ENCODE measurements around the gene CRCP. TPM values are rescaled to one million over a fixed set of nuclear protein-coding genes. Genes with fewer than 3 reads are reported as not detected.
A peak's percentile ranks its signal among the peaks of the same experiment; 100 is the strongest.

Gene CRCP
- total and polyA plus RNA-seq, 2 of the 13 experiments (the other 11 are each of a cell fraction or from before 2014, with no cell fraction given): 22.7 to 31.0 TPM

- TF ChIP-seq GABPB1 (CRISPR knock-in tag; IDR thresholded peaks at IDR 0.05) (peak; percentile 82), ZNF20 (CRISPR knock-in tag; IDR thresholded peaks at IDR 0.05) (no peak), ZNF329 (CRISPR knock-in tag; IDR thresholded peaks at IDR 0.05; ENCODE audit: low read depth) (0 out of 2 replicates have a peak, but pooled peaks have one; percentile 37), TAF1 (CRISPR knock-in tag; IDR thresholded peaks at IDR 0.05) (peak; percentile 99), ARID4A (CRISPR knock-in tag; IDR thresholded peaks at IDR 0.05; ENCODE audit: borderline replicate concordance) (peak; percentile 96), BRF2 (CRISPR knock-in tag; IDR thresholded peaks at IDR 0.05) (peak; percentile 55; the same call in 1 of the 2 replicates), ZNF24 (IDR thresholded peaks at IDR 0.05) (no peak), ZNF441 (CRISPR knock-in tag; IDR thresholded peaks at IDR 0.05; ENCODE audit: borderline replicate concordance) (peak; percentile 77; the same call in 1 of the 2 replicates), FOXA1 (IDR thresholded peaks at IDR 0.05) (no peak), FOXA1 (CRISPR knock-in tag; IDR thresholded peaks at IDR 0.05) (no peak), AKNA (CRISPR knock-in tag; IDR thresholded peaks at IDR 0.05; ENCODE audit: borderline replicate concordance) (no peak), ZFX (CRISPR knock-in tag; IDR thresholded peaks at IDR 0.05; ENCODE audit: low read depth) (peak; percentile 70), ZNF883 (CRISPR knock-in tag; IDR thresholded peaks at IDR 0.05; ENCODE audit: not compliant biosample characterization) (peak; percentile 87)
These were observed 38.8 kb upstream of the CRCP start, which contains the start of gene ASL (continued) for GRCh38 chr7:66075590-66076461.

Data from HepG2 (cell line).